ENCODE results near the gene IFI27L2.

- TF ChIP-seq CTCF (IDR thresholded peaks at IDR 0.05) (no peak), POLR2A (IDR thresholded peaks at IDR 0.05) (no peak), EP300 (IDR thresholded peaks at IDR 0.05) (no peak)
Observed at GRCh38 chr14:94115058-94115591, 14.3 kb downstream of the IFI27L2 start.

Data from stomach (tissue), 4 donors.